Measurements from ENCODE around the gene ALG2.

GRCh38 chr9:99211746-99212145, 10.0 kb downstream of the ALG2 start:
- no peak for TF ChIP-seq CTCF (IDR thresholded peaks at IDR 0.05)
- no peak for TF ChIP-seq POLR2A (IDR thresholded peaks at IDR 0.05)

All from heart left ventricle (tissue), 13 donors.